Astrocyte (in vitro differentiated cells and primary cell): ENCODE results near the gene LDAH. TPM values are rescaled to one million over a fixed set of nuclear protein-coding genes. Genes with fewer than 3 reads are reported as not detected.

ENCODE experiments used
- DNase-seq: peaks from one replicate; pipeline ENCODE4 v3.0.0-alpha.2; 2010; ENCODE audit warnings: low read depth
- FAIRE-seq: peaks from 2 replicates; lab custom pipeline; 2011; peaks lifted over from hg19 to GRCh38; lab: Jason Lieb, UNC
- H2AFZ ChIP-seq: 2 replicates; pipeline ENCODE4 v1.6.0; 2012; ENCODE audit warnings: low read depth, low read length, inconsistent platforms
- H3K27ac ChIP-seq: 2 replicates; pipeline ENCODE4 v1.5.1; 2011; ENCODE audit warnings: low read depth, low read length, inconsistent platforms
- H3K27me3 ChIP-seq: 2 replicates; pipeline ENCODE4 v1.6.0; 2011; ENCODE audit warnings: low read length, inconsistent platforms; ENCODE audit not compliant: insufficient read depth
- H3K36me3 ChIP-seq: 2 replicates; pipeline ENCODE4 v1.5.1; 2011; ENCODE audit warnings: low read length, inconsistent platforms; ENCODE audit not compliant: insufficient read depth
- H3K4me1 ChIP-seq: 2 replicates; pipeline ENCODE4 v1.5.1; 2011; ENCODE audit warnings: low read length, inconsistent platforms; ENCODE audit not compliant: insufficient read depth
- H3K4me2 ChIP-seq: 2 replicates; pipeline ENCODE4 v1.6.0; 2012; ENCODE audit warnings: low read length, inconsistent platforms
- H3K4me3 ChIP-seq: 2 replicates; pipeline ENCODE4 v1.5.1; 2011; ENCODE audit warnings: low read depth, mild to moderate bottlenecking, low read length, inconsistent platforms; ENCODE audit not compliant: insufficient read depth
- H3K79me2 ChIP-seq: 2 replicates; pipeline ENCODE4 v1.6.0; 2012; ENCODE audit warnings: mild to moderate bottlenecking, low read length, inconsistent platforms; ENCODE audit not compliant: insufficient read depth
- H3K9ac ChIP-seq: 2 replicates; pipeline ENCODE4 v1.6.0; 2012; ENCODE audit warnings: mild to moderate bottlenecking, low read length, inconsistent platforms
- H3K9me3 ChIP-seq: 2 replicates; pipeline ENCODE4 v1.5.1; 2012; ENCODE audit warnings: low read depth, mild to moderate bottlenecking, low read length, inconsistent platforms; ENCODE audit not compliant: insufficient read depth
- H4K20me1 ChIP-seq: 2 replicates; pipeline ENCODE4 v1.6.0; 2012; ENCODE audit warnings: low read length, inconsistent platforms; ENCODE audit not compliant: insufficient read depth
- H3K27ac Mint-ChIP-seq: one replicate; pipeline ENCODE4 v1.8.0; 2021; ENCODE audit warnings: mild to moderate bottlenecking, mixed read lengths; ENCODE audit not compliant: unreplicated experiment
- H3K27me3 Mint-ChIP-seq: one replicate; pipeline ENCODE4 v1.8.0; 2021; ENCODE audit warnings: low read depth, mixed read lengths; ENCODE audit not compliant: unreplicated experiment
- H3K36me3 Mint-ChIP-seq: one replicate; pipeline ENCODE4 v1.8.0; 2021; ENCODE audit warnings: low read depth, mixed read lengths; ENCODE audit not compliant: unreplicated experiment
- H3K4me1 Mint-ChIP-seq: one replicate; pipeline ENCODE4 v1.8.0; 2021; ENCODE audit warnings: low read depth, mixed read lengths; ENCODE audit not compliant: unreplicated experiment
- H3K4me3 Mint-ChIP-seq: one replicate; pipeline ENCODE4 v1.8.0; 2021; ENCODE audit warnings: mild to moderate bottlenecking, moderate library complexity, mixed read lengths; ENCODE audit not compliant: unreplicated experiment
- H3K9me3 Mint-ChIP-seq: one replicate; pipeline ENCODE4 v1.8.0; 2021; ENCODE audit warnings: mild to moderate bottlenecking, mixed read lengths; ENCODE audit not compliant: unreplicated experiment
- CTCF ChIP-seq: IDR thresholded peaks from 2 replicates; pipeline ENCODE4 v1.5.1; 2011; ENCODE audit warnings: low read depth, mild to moderate bottlenecking, inconsistent platforms, low read length, moderate library complexity; ENCODE audit not compliant: insufficient read depth
- EZH2 ChIP-seq: IDR thresholded peaks from 2 replicates; pipeline ENCODE4 v1.6.1; 2012; ENCODE audit warnings: mild to moderate bottlenecking, low read length, inconsistent platforms; ENCODE audit not compliant: insufficient read depth
- total RNA-seq: library from RNA; stranded (reverse); gene quantifications from 2 replicates; pipeline ENCODE4 v1.2.1, GENCODE V29; 2021

LDAH gene
- total RNA-seq, 1 donor from 2014 or later = 19.3 TPM

GRCh38 chr2:20815216-20815615, 7.7 kb downstream of the LDAH start:
- TF ChIP-seq CTCF = no peak
- TF ChIP-seq EZH2 = no peak
- no peak overlapping the region for H2AFZ ChIP-seq
- Mint-ChIP-seq H3K27ac (no peak overlapping the region), H3K9me3 (no peaks in the 10 kb centered on the region), H3K27me3 (no peaks in the 10 kb centered on the region), H3K4me3 (no peak overlapping the region), H3K4me1 (no peaks in the 10 kb centered on the region), H3K36me3 (no peaks in the 10 kb centered on the region)
- H4K20me1 ChIP-seq = peaks cover 8% of the 10 kb centered on the region
- no peaks in the 10 kb centered on the region for H3K4me1 ChIP-seq
- no peaks in the 10 kb centered on the region for H3K27me3 ChIP-seq
- no peak overlapping the region for H3K27ac ChIP-seq
- H3K9ac ChIP-seq = no peak overlapping the region
- DNase-seq (no peak), FAIRE-seq (no peak)
- H3K4me3 ChIP-seq = no peak overlapping the region
- peaks cover 52% of the 10 kb centered on the region for H3K79me2 ChIP-seq
- no peaks in the 10 kb centered on the region for H3K9me3 ChIP-seq
- H3K4me2 ChIP-seq = no peak overlapping the region
- no peaks in the 10 kb centered on the region for H3K36me3 ChIP-seq

GRCh38 chr2:20812779-20813178, 10.1 kb downstream of the LDAH start:
- Mint-ChIP-seq H3K27ac (no peak overlapping the region), H3K9me3 (no peaks in the 10 kb centered on the region), H3K4me3 (no peak overlapping the region), H3K4me1 (peaks cover 2% of the 10 kb centered on the region), H3K36me3 (no peaks in the 10 kb centered on the region), H3K27me3 (no peaks in the 10 kb centered on the region)
- Histone ChIP-seq H2AFZ (no peak overlapping the region), H4K20me1 (peaks cover 4% of the 10 kb centered on the region), H3K4me3 (no peak overlapping the region), H3K9ac (no peak overlapping the region), H3K27ac (no peak overlapping the region), H3K27me3 (no peaks in the 10 kb centered on the region), H3K36me3 (no peaks in the 10 kb centered on the region), H3K9me3 (no peaks in the 10 kb centered on the region), H3K79me2 (peaks cover 37% of the 10 kb centered on the region), H3K4me2 (no peak overlapping the region), H3K4me1 (no peaks in the 10 kb centered on the region)
- DNase-seq (no peak), FAIRE-seq (no peak)
- TF ChIP-seq CTCF = no peak

- H2AFZ ChIP-seq = no peak overlapping the region
- H3K27me3 Mint-ChIP-seq = no peaks in the 10 kb centered on the region
- TF ChIP-seq EZH2 (no peak), CTCF (no peak)
- no peak overlapping the region for H3K9ac ChIP-seq
- H3K4me2 ChIP-seq = no peak overlapping the region
- no peaks in the 10 kb centered on the region for H3K4me1 ChIP-seq
- peaks cover 2% of the 10 kb centered on the region for H3K4me1 Mint-ChIP-seq
- H3K36me3 Mint-ChIP-seq = no peaks in the 10 kb centered on the region
- no peaks in the 10 kb centered on the region for H3K9me3 ChIP-seq
- peaks cover 13% of the 10 kb centered on the region for H3K79me2 ChIP-seq
- H3K27ac ChIP-seq = no peak overlapping the region
- H3K27ac Mint-ChIP-seq = no peak overlapping the region
- no peaks in the 10 kb centered on the region for H3K9me3 Mint-ChIP-seq
- H3K4me3 Mint-ChIP-seq = no peak overlapping the region
- DNase-seq (no peak), FAIRE-seq (no peak)
- no peaks in the 10 kb centered on the region for H3K36me3 ChIP-seq
- H3K4me3 ChIP-seq = no peak overlapping the region
- peaks cover 3% of the 10 kb centered on the region for H4K20me1 ChIP-seq
- H3K27me3 ChIP-seq = no peaks in the 10 kb centered on the region
These were observed 16.6 kb downstream of the LDAH start for GRCh38 chr2:20806286-20806685.
